GM10248 (cell line): ENCODE results near the gene FNDC10.
"Not testable (repeated sequence)": the region's sequence is repeated elsewhere in the genome, so short reads cannot be mapped to it uniquely, and the experiment has no call there.

Experiments
- CTCF ChIA-PET: fragments of 300-600 bp; sonication (Branson Sonifier 250); formaldehyde crosslinking; extraction: SDS; loops from one replicate; lab custom pipeline; 2021; ENCODE audit warnings: antibody characterized with exemption; lab: Yijun Ruan, JAX
- POLR2A ChIA-PET: fragments of 350-650 bp; sonication (Branson Sonifier 250); formaldehyde crosslinking; extraction: SDS; loops from one replicate; lab custom pipeline; 2020; ENCODE audit warnings: antibody characterized with exemption; lab: Yijun Ruan, JAX
- DNase-seq: peaks from one replicate; pipeline ENCODE4 v3.0.0; 2012; ENCODE audit errors: extremely low spot score
- TF ChIP-seq, protein P1 (sequence below): IDR thresholded peaks from 2 replicates; pipeline ENCODE4 v1.5.1; 2012; ENCODE audit warnings: mild to moderate bottlenecking, low read depth; ENCODE audit errors: extremely low read depth, missing control alignments, control extremely low read depth

The FNDC10 gene

GRCh38 chr1:1599935-1600860, at the start of gene FNDC10:
TSS of gene FNDC10 (minus strand) at chr1:1600135. CDS start at chr1:1600015, 120 bp downstream.
- POLR2A ChIA-PET, result interaction anchor here (0.5 kb wide), 1 partner anchor 52 kb away, joined by 5 read pairs; no protein-coding TSS in a partner anchor
- DNase-seq, result no peak

DNA sequence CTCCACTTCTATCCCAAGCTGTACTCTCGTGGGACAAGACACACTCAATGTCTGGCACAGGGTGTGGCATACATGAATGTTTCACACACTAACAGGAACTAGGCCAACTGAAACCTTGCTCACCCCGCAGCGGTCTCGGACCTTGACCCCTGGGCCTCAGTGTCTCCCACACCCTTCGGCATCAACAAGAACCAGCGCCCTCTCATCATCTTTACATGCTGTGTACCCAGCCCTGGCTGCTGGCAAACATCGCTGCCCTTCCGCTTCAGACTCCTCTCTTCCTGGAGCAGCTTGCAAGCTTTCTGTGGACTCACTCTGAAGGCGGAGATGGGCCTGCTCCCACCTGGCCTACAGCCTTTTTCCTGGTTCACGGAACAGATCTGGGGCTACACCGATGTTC, 48.3 kb upstream of the FNDC10 start:
- DNase-seq, POLR2A ChIA-PET: not testable (repeated sequence)

More at GRCh38 chr1:1599935-1600860, at the start of gene FNDC10:
- CTCF ChIA-PET, result no interaction called here
- TF ChIP-seq, protein P1, sequence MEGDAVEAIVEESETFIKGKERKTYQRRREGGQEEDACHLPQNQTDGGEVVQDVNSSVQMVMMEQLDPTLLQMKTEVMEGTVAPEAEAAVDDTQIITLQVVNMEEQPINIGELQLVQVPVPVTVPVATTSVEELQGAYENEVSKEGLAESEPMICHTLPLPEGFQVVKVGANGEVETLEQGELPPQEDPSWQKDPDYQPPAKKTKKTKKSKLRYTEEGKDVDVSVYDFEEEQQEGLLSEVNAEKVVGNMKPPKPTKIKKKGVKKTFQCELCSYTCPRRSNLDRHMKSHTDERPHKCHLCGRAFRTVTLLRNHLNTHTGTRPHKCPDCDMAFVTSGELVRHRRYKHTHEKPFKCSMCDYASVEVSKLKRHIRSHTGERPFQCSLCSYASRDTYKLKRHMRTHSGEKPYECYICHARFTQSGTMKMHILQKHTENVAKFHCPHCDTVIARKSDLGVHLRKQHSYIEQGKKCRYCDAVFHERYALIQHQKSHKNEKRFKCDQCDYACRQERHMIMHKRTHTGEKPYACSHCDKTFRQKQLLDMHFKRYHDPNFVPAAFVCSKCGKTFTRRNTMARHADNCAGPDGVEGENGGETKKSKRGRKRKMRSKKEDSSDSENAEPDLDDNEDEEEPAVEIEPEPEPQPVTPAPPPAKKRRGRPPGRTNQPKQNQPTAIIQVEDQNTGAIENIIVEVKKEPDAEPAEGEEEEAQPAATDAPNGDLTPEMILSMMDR, result no peak

DNA sequence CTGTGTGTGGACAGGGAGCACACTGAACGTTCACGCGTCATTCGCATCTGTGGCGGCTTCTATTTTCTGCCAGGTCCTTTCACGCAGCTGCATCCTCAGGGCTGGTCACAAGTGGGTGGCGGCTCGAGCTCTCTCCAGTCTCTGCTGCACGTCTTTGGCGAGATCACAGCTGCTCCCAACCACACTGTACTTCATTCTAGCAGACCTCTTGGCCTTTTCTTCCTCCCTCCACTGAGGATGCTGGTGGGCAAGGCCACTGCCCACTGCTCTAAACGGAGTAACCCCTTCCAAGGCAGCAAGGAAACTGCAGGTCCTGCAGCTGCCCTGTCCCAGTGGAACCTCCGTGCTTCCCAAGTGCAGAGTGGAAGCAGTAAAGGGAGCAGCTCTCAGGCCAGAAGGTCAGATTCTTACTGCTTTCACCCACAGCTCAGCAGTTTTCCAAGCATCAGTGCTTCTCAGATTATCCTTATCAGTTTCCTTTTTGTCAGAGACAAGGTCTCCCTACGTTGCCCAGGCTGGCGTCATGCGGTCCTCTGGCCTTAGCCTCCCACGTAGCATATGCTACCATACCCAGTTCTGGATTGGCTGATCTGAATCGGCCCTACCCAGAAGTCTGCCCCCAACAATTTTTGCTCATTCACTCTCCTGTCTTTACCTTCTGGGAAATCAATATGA, 47.8 kb upstream of the FNDC10 start:
- POLR2A ChIA-PET, DNase-seq, CTCF ChIA-PET: not testable (repeated sequence)

More for the DNA sequence above, 48.3 kb upstream of the FNDC10 start:
- CTCF ChIA-PET, result not testable (repeated sequence)

DNA sequence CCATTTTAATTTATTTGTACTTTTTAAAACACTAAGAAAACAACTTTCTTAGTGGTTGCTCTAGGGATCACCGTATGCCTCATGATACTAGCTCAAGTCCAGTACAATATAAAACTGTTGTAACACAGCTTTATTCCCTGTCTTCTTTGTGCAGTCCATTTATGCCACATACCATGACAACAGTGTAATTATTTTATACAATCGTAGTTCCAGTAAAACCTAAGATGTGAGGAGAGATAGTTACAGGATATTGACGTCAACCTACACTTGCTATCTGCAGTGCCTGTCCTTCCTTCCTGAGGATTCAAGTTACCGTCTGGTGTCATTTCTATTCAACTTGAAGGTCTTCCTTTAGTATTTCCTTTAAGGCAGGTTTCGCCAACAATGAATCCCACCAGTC, 46.4 kb upstream of the FNDC10 start:
- POLR2A ChIA-PET, CTCF ChIA-PET, DNase-seq: not testable (repeated sequence)

DNA sequence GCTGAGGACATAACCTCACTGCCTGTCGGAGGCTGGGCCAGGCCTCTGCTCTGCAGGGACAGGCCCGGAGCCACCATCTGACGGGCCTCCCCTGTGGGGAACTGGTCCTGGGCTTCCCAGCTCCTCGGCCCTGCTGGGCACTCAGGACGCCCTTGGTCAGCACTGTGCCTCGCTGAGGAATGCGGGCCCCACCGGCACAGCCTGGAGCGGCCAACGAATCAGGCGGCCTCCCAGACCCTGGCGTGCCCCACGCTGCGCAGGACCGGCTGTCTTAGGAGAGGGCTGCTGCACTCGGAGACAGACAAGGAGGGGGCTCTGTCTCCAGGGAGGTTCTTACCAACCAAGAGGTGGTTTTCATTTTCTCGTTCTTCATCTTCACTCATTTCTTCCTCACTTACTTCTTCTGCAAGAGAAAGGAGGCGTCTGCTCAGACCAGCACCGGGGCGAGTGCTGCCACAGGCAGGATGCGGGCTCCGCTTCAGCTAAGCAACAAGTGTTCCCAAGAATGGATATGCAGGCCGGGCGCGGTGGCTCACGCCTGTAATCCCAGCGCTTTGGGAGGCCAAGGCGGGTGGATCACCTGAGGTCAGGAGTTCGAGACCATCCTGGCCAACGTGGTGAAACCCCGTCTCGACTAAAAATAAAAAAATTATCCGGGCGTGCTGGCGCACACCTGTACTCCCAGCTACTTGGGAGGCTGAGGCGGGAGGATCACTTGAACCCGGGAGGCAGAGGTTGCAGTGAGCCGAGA, 41.0 kb upstream of the FNDC10 start:
- POLR2A ChIA-PET, DNase-seq, CTCF ChIA-PET: not testable (repeated sequence)

DNA sequence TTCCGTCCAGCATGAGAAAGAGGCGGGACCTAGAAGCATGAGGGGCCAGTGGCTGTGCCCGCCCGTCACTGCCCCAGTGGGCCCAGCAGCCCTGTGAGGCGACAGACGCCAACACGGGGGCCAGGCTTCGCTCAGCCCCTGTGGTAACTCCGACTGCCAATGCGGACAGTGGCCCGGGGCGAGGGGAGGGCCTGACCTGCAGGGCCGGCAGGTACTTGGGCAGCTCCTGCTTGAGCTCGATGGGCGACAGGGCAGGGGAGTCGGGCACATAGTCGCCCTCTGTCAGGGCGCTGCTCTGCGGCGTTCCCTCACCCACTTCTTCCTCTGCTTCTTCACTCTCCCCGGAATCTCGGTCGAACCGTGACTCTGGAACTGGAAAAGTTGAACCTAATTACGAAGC, 40.1 kb upstream of the FNDC10 start:
- DNase-seq, CTCF ChIA-PET, POLR2A ChIA-PET: not testable (repeated sequence)

GRCh38 chr1:1639368-1639767, 39.4 kb upstream of the FNDC10 start:
- DNase-seq, CTCF ChIA-PET, POLR2A ChIA-PET: not testable (repeated sequence)

- CTCF ChIA-PET, POLR2A ChIA-PET, DNase-seq: not testable (repeated sequence)
Observed at GRCh38 chr1:1638528-1638927, 38.6 kb upstream of the FNDC10 start.

DNA sequence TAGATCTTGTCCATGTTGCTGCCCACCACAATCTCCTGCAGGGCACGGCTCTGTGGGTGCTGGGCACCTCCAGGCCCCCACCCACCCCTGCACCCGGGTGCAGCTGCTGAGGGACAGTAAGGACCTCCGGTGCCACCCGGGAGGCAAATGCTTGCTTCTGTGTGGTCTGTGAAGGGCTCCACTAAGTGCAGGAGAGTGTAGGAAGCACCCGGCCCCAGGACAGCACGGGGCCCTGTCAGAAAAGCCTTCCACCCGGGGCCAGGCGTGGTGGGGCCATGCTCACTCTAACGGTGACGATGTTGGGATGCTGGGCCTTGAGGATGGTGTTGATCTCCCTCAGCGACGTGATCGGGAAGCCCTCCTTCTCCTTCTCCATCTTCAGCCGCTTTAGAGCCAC, 37.5 kb upstream of the FNDC10 start:
- POLR2A ChIA-PET, CTCF ChIA-PET, DNase-seq: not testable (repeated sequence)

GRCh38 chr1:1636621-1637478, 36.9 kb upstream of the FNDC10 start:
- DNase-seq, CTCF ChIA-PET, POLR2A ChIA-PET: not testable (repeated sequence)

DNA sequence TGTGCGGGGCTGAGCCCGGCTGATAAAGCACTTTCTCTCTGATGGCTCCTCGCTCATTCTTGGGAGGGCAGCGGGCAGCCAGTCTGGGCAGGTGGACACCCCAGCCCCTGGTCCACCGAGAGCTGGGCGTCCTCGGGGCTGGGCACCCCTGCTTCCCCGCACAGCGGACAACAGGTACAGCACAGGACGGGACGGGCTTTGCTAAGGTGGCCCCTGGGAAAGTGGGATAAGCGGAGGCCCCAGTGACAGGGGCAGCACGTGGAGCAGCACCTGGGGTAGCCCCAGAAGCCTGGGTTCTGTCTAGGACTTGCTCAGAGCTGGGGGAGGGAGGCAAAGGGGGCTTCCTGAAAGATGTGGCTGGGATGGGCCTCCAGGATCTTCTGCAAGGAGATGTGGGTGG, 34.7 kb upstream of the FNDC10 start:
- CTCF ChIA-PET, DNase-seq, POLR2A ChIA-PET: not testable (repeated sequence)

DNA sequence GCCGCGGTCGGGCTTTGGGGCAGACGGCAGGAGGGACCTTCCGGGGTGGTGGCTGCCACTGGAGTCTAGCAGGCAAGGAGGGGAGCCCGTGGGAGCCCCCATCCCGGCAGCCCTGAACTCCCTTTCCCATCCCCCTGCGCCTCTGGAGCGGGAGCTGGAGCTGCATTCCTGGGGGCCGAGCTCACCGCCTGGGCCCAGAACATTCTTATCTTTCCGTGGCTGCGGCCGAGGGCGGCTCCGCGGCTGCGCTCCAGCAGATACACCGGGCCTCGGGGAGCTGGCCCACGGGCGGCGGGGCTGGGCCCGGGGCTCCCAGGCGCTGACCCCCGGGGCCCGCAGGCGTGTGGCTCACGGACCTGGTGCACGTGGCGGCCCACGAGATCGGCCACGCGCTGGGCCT, 33.5 kb upstream of the FNDC10 start:
- POLR2A ChIA-PET, CTCF ChIA-PET, DNase-seq: not testable (repeated sequence)
